Large intestine (tissue), 3 donors: Measurements from ENCODE around the gene YPEL3. TPM values are rescaled to one million over a fixed set of nuclear protein-coding genes. Genes with fewer than 3 reads are reported as not detected.
"Not testable (repeated sequence)": the region's sequence is repeated elsewhere in the genome, so short reads cannot be mapped to it uniquely, and the experiment has no call there.

Source experiments
- DNase-seq, 2 donors: peaks; one replicate each; pipeline versions ENCODE4 v3.0.0 to v3.0.0-alpha.2; 2013
- H3K27ac ChIP-seq: one replicate; pipeline ENCODE4 v1.5.1; 2013; ENCODE audit warnings: low read length
- H3K27me3 ChIP-seq: 2 replicates; pipeline ENCODE4 v1.6.1; 2013; ENCODE audit warnings: low read length; ENCODE audit not compliant: control insufficient read depth, insufficient read depth
- H3K36me3 ChIP-seq: 2 replicates; pipeline ENCODE4 v1.6.1; 2013; ENCODE audit warnings: low read length; ENCODE audit not compliant: control insufficient read depth, insufficient read depth
- H3K4me1 ChIP-seq: one replicate; pipeline ENCODE4 v1.6.1; 2013; ENCODE audit warnings: low read length; ENCODE audit not compliant: control insufficient read depth, insufficient read depth
- H3K4me3 ChIP-seq: one replicate; pipeline ENCODE4 v1.5.1; 2013; ENCODE audit warnings: low read length
- H3K9me3 ChIP-seq: one replicate; pipeline ENCODE4 v1.6.1; 2013; ENCODE audit warnings: mild to moderate bottlenecking, low read depth, low read length, moderate library complexity; ENCODE audit not compliant: control insufficient read depth
- WGBS: methylation state at CpG from one replicate; pipeline ENCODE4 v1.1.5; 2013; ENCODE audit warnings: low lambda C conversion rate; ENCODE audit not compliant: insufficient coverage; 5-methylcytosine and 5-hydroxymethylcytosine counted together
- polyA plus RNA-seq: library from polyadenylated mRNA; unstranded; fragments of 120-200 nt; gene quantifications from one replicate; pipeline ENCODE4 v1.2.1, GENCODE V29; 2013

YPEL3 gene
- polyA plus RNA-seq, 1 donor, result 64.5 TPM

DNA sequence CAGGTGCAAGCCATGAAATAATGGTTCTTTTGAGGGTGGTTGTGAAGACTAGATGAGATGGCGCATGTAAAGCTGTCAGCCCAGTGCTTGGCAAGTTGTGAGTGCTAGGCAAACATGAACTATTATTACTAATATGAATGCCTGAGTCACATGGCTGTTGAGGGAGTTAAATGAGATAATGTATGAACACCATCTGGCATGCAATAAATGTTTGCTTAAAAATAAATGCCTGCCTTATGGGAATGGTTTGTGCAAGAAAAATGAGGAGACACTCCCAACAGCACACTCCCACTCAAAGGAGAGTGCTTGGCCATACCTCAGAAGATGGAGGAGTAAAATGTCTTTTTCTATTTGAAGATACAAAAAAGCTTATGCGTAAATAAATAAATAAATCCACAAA, 23.4 kb upstream of the YPEL3 start:
- peaks cover 66% of the 10 kb centered on the region for H3K4me1 ChIP-seq

DNA sequence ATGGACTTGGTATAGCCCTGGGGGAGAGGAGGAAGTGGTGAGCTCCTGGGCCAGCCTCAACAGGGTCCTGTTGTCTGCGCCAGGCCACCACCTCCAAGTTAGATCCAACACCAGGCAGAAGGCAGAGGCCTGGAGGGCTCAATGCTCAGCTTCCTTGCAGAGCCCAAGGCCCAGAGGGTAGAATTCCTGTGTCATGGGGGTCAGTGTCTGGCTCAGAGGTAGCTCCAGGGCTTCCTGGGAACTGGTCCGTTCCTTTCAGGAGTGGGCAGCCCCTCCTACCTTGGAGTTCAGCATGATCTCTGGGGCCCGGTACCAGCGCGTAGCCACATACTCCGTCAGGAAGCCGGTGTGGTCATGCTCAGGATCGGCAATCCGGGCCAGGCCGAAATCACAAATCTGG, 21.8 kb upstream of the YPEL3 start:
- DNase-seq, result no peak
- Histone ChIP-seq H3K27ac (peak overlapping the region; percentile 88), H3K27me3 (no peaks in the 10 kb centered on the region), H3K36me3 (peaks cover 67% of the 10 kb centered on the region), H3K9me3 (peaks cover under 1% of the 10 kb centered on the region), H3K4me3 (no peak overlapping the region), H3K4me1 (peaks cover 79% of the 10 kb centered on the region)
- no CpG with 5 or more reads among the region's 10 CpGs for WGBS

More for the DNA sequence above, 23.4 kb upstream of the YPEL3 start:
- Histone ChIP-seq H3K27ac (peak overlapping the region; percentile 92), H3K36me3 (peaks cover 51% of the 10 kb centered on the region), H3K4me3 (no peak overlapping the region), H3K27me3 (no peaks in the 10 kb centered on the region), H3K9me3 (no peaks in the 10 kb centered on the region)
- no peak for DNase-seq
- 100% methylated on average over 1 of the region's 2 CpGs for WGBS

DNA sequence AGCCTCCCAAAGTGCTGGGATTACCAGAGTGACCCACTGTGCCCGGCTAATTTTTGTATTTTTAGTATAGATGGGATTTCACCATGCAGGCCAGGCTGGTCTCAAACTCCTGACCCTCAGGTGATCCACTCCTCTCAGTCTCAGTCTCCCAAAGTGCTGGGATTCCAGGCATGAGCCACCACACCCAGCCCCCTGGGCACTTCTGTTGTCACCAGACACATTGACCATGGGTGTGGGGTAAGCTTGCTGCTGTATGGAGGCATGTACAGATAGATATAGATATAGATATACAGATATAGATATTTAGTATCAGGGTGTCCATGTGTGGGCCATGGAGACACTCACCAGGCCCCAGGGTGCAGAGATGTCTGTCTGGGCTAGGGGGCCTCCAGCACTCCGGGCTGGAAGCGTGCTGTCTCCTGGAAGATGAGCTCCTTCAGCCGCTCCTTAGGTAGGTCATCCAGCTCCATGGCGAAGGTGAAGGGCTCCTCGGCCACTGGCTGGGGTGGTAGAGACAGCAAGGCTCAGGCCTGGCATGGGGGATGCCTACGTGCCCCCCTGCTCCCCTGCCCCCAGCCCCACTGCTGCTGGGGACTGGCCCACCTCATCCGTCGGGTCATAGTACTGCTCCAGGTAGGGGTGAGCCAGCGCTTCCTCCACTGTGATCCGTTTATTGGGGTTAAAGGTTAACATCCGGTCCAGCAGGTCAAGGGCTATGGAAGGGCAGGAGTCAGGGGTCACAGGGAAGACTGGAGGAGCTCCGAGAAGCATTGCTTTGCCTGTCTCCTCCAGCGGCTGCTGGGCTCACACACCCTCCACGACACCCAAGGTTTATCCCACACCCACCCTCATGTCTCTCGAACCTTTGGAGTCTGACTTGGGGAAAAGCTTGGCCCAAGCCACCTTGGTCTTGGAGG, 20.5 kb upstream of the YPEL3 start:
- no peak for DNase-seq
- Histone ChIP-seq H3K4me3 (no peak overlapping the region), H3K4me1 (peaks cover 76% of the 10 kb centered on the region), H3K36me3 (peaks cover 78% of the 10 kb centered on the region), H3K9me3 (peaks cover 3% of the 10 kb centered on the region), H3K27me3 (no peaks in the 10 kb centered on the region), H3K27ac (peak overlapping the region; percentile 88)
- no CpG with 5 or more reads among the region's 16 CpGs for WGBS

- Histone ChIP-seq H3K27ac (peak overlapping the region; percentile 88), H3K9me3 (peaks cover 3% of the 10 kb centered on the region), H3K27me3 (no peaks in the 10 kb centered on the region), H3K4me1 (peaks cover 64% of the 10 kb centered on the region), H3K36me3 (peaks cover 84% of the 10 kb centered on the region), H3K4me3 (no peak overlapping the region)
- no CpG with 5 or more reads among the region's 7 CpGs for WGBS
- peak; percentile 95 to 98 for DNase-seq
These were observed 19.2 kb upstream of the YPEL3 start for GRCh38 chr16:30115238-30115637.

DNA sequence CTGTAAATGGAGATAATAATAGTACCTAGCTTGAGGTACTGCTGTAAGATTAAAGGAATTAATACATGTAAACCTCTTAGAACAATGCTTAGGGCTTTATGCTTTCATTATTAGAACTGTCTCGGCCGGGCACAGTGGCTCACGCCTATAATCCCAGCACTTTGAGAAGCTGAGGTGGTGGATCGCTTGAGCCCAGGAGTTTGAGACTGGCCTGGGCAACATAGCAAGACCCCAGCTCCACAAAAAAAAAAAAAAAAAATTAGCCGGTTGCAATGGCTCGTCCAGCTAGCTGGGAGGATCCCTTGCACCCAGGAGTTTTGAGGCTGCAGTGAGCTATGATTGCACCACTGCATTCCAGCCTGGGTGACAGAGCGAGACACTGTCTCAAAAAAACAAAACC, 18.8 kb upstream of the YPEL3 start:
- not testable (repeated sequence) for DNase-seq, H3K9me3 ChIP-seq, H3K27me3 ChIP-seq, H3K4me3 ChIP-seq
- H3K36me3 ChIP-seq, result peaks cover 88% of the 10 kb centered on the region
- H3K4me1 ChIP-seq, result peaks cover 60% of the 10 kb centered on the region
- H3K27ac ChIP-seq, result peak overlapping the region; percentile 88
- no CpG with 5 or more reads among the region's 7 CpGs for WGBS

DNA sequence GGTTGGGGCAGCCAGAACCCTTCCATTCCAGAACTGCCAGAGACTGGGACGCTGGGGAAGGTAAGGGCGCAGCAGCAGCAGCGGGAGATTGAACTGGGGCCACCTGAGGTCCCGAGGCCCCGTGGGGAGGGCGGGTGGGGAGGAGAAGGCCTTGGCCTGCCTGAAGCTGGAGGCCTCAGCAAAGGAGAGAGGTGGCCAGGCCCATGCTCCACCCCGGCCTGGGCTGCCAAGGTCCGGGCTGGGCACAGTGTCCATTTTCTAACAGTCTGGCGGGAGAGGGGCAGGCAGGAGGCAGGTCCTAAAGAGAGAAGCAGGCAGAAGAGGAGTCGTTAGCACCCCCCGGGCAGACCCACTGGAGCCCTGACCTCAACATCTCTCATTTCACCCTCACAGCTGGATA, 18.4 kb upstream of the YPEL3 start:
- no peak overlapping the region for H3K4me3 ChIP-seq
- no peak for DNase-seq
- peaks cover 56% of the 10 kb centered on the region for H3K4me1 ChIP-seq
- peaks cover 3% of the 10 kb centered on the region for H3K9me3 ChIP-seq
- H3K36me3 ChIP-seq, result peaks cover 89% of the 10 kb centered on the region
- no peaks in the 10 kb centered on the region for H3K27me3 ChIP-seq
- peak overlapping the region; percentile 88 for H3K27ac ChIP-seq
- WGBS, result no CpG with 5 or more reads among the region's 11 CpGs

DNA sequence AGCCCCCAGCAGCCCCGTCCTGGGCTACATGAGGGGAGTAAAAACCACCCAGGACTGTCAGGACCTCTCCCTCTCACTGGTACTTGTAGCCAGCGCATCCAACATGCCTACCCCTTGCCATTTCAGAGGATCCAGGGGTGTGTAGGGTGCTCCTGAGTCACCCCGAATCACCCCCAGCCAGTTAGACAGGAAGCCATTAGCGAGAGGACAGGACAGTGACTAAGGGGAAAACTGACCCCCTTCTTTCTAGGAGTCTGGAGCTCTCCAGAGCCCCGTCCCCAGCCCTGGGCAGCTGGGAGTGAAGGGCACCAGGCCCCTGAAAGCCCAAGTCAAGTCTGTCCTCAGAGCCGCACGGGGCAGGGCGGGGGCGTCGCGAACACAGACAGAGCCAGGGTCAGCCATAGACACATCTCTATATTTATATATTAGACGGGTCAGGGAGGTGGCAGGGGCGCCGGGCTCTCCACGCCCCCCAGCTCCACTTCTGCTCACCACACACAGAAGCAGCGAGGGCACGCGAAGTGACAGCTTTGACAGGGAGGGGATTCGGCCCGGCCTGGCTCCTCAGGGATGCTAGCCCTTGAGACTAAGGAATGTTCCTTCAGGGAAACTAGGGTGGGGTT, 17.8 kb upstream of the YPEL3 start:
- Histone ChIP-seq H3K36me3 (peaks cover 86% of the 10 kb centered on the region), H3K9me3 (peaks cover 3% of the 10 kb centered on the region), H3K27ac (peak overlapping the region; percentile 45), H3K4me1 (peaks cover 51% of the 10 kb centered on the region), H3K27me3 (no peaks in the 10 kb centered on the region), H3K4me3 (no peak overlapping the region)
- no CpG with 5 or more reads among the region's 20 CpGs for WGBS
- no peak for DNase-seq

- H3K9me3 ChIP-seq, result peaks cover 3% of the 10 kb centered on the region
- peak in 1 of 2 donors; percentile 59 for DNase-seq
- H3K27me3 ChIP-seq, result no peaks in the 10 kb centered on the region
- WGBS, result no CpG with 5 or more reads among the region's 20 CpGs
- H3K4me3 ChIP-seq, result no peak within 1 kb of the TSS
- H3K27ac ChIP-seq, result peak within 1 kb of the TSS; percentile 45
- H3K36me3 ChIP-seq, result peaks cover 84% of the 10 kb centered on the region
- peaks cover 45% of the 10 kb centered on the region for H3K4me1 ChIP-seq
These were observed 17.2 kb upstream of the YPEL3 start, which contains the start of gene GDPD3 for GRCh38 chr16:30113031-30113710. Gene GDPD3, minus strand, starts transcription at chr16:30113537. Its CDS starts 59 bp downstream, at chr16:30113478.

DNA sequence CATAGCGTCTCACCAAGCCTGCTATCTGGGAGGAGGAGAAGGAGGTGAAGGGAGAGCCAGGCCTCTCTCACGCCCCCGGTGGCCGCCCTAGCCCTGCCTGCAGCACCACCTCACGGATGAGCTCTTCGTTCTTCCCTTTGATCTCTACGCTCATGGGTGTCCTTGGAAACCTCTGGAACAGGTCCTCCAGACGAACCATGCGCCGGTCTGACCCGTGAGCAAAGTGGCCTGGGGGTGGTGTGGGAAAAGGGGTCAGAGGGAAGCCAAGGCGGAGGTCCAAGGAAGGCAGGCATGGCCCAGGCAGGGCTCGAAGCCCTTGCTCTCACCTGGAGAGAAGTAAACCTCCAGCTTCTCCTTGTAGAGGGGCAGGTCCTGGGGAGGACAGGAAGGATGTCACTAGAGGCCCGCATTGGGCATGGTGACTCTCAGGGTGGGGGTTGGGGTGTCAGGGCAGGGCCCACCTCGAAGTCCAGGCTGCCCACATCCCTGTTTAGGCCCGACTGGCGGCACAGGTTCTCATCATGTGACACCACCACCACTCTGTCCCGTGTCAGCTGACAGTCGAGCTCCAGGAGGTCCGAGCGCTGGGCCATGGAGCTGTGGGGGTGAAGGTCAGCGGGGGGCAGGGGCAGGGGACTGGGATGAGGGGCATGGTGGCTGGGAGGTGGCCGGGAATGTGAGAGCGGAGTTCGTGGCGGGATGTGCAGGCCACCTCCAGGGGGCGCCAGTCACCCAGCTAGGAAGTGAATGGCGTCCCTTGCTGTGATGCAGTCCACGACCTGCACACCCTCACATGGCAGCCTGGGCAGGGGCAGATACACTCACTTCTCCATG, 16.4 kb upstream of the YPEL3 start:
- no CpG with 5 or more reads among the region's 29 CpGs for WGBS
- DNase-seq, result peak in 1 of 2 donors; percentile 55
- Histone ChIP-seq H3K9me3 (peaks cover 3% of the 10 kb centered on the region), H3K4me3 (no peak overlapping the region), H3K27ac (peak overlapping the region; percentile 45), H3K36me3 (peaks cover 83% of the 10 kb centered on the region), H3K27me3 (no peaks in the 10 kb centered on the region), H3K4me1 (peaks cover 42% of the 10 kb centered on the region)
